ENCODE measurements around the gene PCGF2.

PCGF2 gene

DNA sequence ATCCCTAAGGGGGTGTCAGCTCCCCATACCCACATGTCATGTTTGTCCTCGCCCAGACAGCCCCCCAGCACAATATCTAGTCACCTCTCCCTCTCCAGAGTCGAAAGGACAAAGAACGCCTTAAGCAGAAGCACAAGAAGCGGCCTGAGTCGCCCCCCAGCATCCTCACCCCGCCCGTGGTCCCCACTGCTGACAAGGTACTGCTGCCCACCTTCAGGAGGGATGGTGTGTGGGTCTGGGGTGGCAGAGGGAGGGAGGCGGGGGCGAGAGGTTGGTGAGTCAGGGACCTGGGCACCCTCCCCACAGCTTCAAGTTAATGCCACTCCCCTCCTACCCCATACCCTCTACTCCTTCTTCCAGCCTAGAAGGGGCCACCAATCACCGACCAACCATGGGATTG, 35.5 kb downstream of the PCGF2 start:
- no peak for DNase-seq (ENCODE audit: low read depth)
- TF ChIP-seq, protein P1, sequence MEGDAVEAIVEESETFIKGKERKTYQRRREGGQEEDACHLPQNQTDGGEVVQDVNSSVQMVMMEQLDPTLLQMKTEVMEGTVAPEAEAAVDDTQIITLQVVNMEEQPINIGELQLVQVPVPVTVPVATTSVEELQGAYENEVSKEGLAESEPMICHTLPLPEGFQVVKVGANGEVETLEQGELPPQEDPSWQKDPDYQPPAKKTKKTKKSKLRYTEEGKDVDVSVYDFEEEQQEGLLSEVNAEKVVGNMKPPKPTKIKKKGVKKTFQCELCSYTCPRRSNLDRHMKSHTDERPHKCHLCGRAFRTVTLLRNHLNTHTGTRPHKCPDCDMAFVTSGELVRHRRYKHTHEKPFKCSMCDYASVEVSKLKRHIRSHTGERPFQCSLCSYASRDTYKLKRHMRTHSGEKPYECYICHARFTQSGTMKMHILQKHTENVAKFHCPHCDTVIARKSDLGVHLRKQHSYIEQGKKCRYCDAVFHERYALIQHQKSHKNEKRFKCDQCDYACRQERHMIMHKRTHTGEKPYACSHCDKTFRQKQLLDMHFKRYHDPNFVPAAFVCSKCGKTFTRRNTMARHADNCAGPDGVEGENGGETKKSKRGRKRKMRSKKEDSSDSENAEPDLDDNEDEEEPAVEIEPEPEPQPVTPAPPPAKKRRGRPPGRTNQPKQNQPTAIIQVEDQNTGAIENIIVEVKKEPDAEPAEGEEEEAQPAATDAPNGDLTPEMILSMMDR (conservative IDR thresholded peaks at IDR 0.05; ENCODE audit: control insufficient read depth, insufficient read depth, low read depth, low read length), result no peak
- H3K4me3 ChIP-seq (ENCODE audit: control insufficient read depth, low read depth, low read length), result no peak overlapping the region

- no peak overlapping the region for H3K4me3 ChIP-seq (ENCODE audit: control insufficient read depth, low read depth, low read length)
- TF ChIP-seq, protein P1 (conservative IDR thresholded peaks at IDR 0.05; ENCODE audit: control insufficient read depth, insufficient read depth, low read depth, low read length), result no peak
- DNase-seq (ENCODE audit: low read depth), result no peak
Observed at GRCh38 chr17:38711792-38712571, 36.2 kb downstream of the PCGF2 start.

DNA sequence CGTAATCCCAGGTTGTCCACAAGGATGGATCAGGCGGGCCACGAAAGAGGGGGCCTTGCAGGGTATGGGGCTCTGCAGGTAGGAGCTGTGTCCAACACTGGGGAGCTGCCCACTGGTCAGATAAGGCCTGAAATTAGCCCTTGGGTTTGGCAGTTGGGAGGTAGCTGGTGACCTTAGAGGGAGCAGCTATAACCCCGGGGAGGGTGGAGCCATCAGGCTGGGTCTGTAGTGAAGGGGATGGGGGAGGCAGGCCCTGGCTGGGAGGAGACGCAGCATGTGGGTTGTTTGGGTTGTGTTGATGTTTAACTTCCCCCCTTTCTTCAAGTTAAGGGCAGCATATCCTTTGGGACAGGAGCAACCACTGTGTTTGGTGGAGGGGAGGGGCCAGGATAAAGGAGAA, 37.2 kb downstream of the PCGF2 start:
- no peak for DNase-seq (ENCODE audit: low read depth)
- H3K4me3 ChIP-seq (ENCODE audit: control insufficient read depth, low read depth, low read length), result no peak overlapping the region
- TF ChIP-seq, protein P1 (conservative IDR thresholded peaks at IDR 0.05; ENCODE audit: control insufficient read depth, insufficient read depth, low read depth, low read length), result no peak

- H3K4me3 ChIP-seq (ENCODE audit: control insufficient read depth, low read depth, low read length), result no peak overlapping the region
- DNase-seq (ENCODE audit: low read depth), result no peak
- TF ChIP-seq, protein P1 (conservative IDR thresholded peaks at IDR 0.05; ENCODE audit: control insufficient read depth, insufficient read depth, low read depth, low read length), result no peak
Observed at GRCh38 chr17:38710604-38710962, 37.6 kb downstream of the PCGF2 start.

DNA sequence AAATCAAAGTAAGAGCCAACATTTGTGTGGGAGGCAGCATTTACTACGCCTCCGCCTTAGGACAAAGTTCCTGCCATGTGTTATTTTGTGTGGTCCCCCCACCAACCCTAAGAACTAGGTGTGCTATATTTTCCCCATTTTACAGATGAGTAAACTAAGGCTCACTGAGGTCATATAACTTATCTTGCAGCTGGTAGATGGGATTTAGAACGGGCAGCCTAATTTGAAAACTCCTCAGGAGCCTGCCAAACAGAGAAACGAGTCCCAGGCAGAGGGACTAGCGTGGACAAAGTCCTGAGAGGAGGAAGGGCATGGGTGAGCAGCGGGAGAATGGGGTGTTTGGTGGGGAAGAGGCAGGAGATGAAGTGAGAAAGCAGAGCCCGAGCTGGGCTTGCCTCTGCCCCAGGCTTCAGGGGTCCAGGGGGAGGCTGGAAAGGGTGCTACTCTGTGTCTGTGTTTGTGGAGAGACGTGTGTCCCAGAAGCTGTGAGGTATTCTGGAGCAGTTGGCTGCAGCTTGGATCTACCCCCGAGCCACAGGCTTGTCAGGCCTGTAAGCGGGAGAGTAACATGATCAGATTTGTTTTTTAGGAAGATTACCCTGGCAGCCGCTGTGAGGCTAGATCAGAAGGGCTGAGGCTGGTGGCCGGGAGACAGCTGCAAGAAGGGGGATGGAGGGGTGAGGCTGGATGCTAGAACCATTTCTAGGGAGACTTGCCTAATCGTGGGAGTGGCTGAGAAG, 38.1 kb downstream of the PCGF2 start:
- no peak overlapping the region for H3K4me3 ChIP-seq (ENCODE audit: control insufficient read depth, low read depth, low read length)
- DNase-seq (ENCODE audit: low read depth), result no peak
- TF ChIP-seq, protein P1 (conservative IDR thresholded peaks at IDR 0.05; ENCODE audit: control insufficient read depth, insufficient read depth, low read depth, low read length), result no peak

DNA sequence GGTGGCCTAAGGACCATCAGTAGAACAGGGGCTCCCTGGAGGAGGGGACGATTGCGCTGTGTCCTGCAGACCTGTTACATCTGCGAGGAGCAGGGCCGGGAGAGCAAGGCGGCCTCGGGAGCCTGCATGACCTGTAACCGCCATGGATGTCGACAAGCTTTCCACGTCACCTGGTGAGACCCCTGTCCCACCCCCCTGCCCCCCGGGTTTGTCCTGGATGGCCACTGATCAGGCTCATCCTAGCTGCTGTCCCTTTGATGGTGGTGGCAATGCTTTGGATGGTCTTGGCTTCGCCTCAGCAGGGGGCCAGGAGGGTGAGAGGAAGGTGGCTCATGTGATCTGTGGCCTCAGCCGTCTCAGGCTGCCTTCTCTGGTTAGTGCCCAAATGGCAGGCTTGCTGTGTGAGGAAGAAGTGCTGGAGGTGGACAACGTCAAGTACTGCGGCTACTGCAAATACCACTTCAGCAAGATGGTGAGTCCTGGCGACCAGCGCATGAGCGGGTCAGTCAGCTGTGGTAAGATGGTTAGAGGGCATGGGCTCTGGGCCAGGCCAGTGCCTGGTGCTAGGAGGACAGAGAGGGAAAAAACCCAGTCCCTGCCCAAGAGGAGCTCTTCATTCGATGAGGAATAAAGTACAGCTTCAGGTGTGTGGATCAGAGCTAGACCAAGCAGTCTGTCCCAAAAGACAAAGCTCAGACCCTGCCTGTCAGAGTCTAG, 38.9 kb downstream of the PCGF2 start:
- TF ChIP-seq, protein P1 (conservative IDR thresholded peaks at IDR 0.05; ENCODE audit: control insufficient read depth, insufficient read depth, low read depth, low read length), result no peak
- DNase-seq (ENCODE audit: low read depth), result no peak
- no peak overlapping the region for H3K4me3 ChIP-seq (ENCODE audit: control insufficient read depth, low read depth, low read length)
